GM21390 (cell line): ENCODE results near the gene FZR1.

Experiments
- ATAC-seq: cut with Tn5 transposase; IDR thresholded peaks from one replicate; pipeline ENCODE4 v1.9.1; 2021; ENCODE audit not compliant: unreplicated experiment

Gene FZR1

GRCh38 chr19:3512562-3513228 lies 6.6 kb downstream of the FZR1 start:
- ATAC-seq, result no peak

GRCh38 chr19:3513229-3514140 lies 7.4 kb downstream of the FZR1 start:
- no peak for ATAC-seq

- no peak for ATAC-seq
Observed at GRCh38 chr19:3514930-3515329, 8.8 kb downstream of the FZR1 start.

GRCh38 chr19:3515891-3516422 lies 9.8 kb downstream of the FZR1 start:
- ATAC-seq, result no peak

- no peak for ATAC-seq
Observed at GRCh38 chr19:3516675-3517207, 10.6 kb downstream of the FZR1 start.

GRCh38 chr19:3517638-3518037 lies 11.5 kb downstream of the FZR1 start:
- no peak for ATAC-seq

GRCh38 chr19:3518255-3518654 lies 12.1 kb downstream of the FZR1 start:
- ATAC-seq, result no peak

- no peak for ATAC-seq
Observed at GRCh38 chr19:3518659-3519058, 12.5 kb downstream of the FZR1 start.

GRCh38 chr19:3519126-3519525 lies 13.0 kb downstream of the FZR1 start:
- no peak for ATAC-seq

- ATAC-seq, result no peak
Observed at GRCh38 chr19:3520166-3521103, 14.3 kb downstream of the FZR1 start.

GRCh38 chr19:3521104-3521445 lies 15.0 kb downstream of the FZR1 start:
- ATAC-seq, result no peak

GRCh38 chr19:3522421-3523360 lies 16.6 kb downstream of the FZR1 start:
- no peak for ATAC-seq

GRCh38 chr19:3523361-3524077 lies 17.4 kb downstream of the FZR1 start:
- ATAC-seq, result no peak

- no peak for ATAC-seq
Observed at GRCh38 chr19:3524078-3524842, 18.1 kb downstream of the FZR1 start.

- ATAC-seq, result no peak
Observed at GRCh38 chr19:3524904-3525451, 18.9 kb downstream of the FZR1 start.

- ATAC-seq, result no peak
Observed at GRCh38 chr19:3526507-3527237, 20.6 kb downstream of the FZR1 start.

GRCh38 chr19:3527238-3527910 lies 21.3 kb downstream of the FZR1 start:
- no peak for ATAC-seq
